Measurements from ENCODE around the gene CRTC1.

- TF ChIP-seq EZH2 (IDR thresholded peaks at IDR 0.05; ENCODE audit: borderline replicate concordance, low read length): no peak
- no peak for TF ChIP-seq CTCF (conservative IDR thresholded peaks at IDR 0.05 in 1 of 2, IDR thresholded peaks at IDR 0.05 in 1 of 2; ENCODE audit: extremely low read depth in 1 of 2, insufficient read depth in 1 of 2, low read depth in 1 of 2, low read length in 2 of 2)
Measured at GRCh38 chr19:18701250-18701608, 17.7 kb downstream of the CRTC1 start.

Measured in mammary epithelial cell (primary cell).